Cardiac fibroblast (primary cell): ENCODE data around the gene SMYD4.
"Not testable (repeated sequence)": the region's sequence is repeated elsewhere in the genome, so short reads cannot be mapped to it uniquely, and the experiment has no call there.

Experiments
- DNase-seq, 2 donors: peaks; one replicate each; pipeline versions ENCODE4 v3.0.0 to v3.0.0-alpha.2; 2010; ENCODE audit warnings: low read depth in 2 of 2
- H3K4me3 ChIP-seq, 2 donors: replicated peaks in 1 of 2; 1 replicate in 1 of 2; 2 replicates in 1 of 2; pipeline ENCODE4 v1.5.1; 2011; ENCODE audit warnings: low read depth in 2 of 2, low read length in 2 of 2, mild to moderate bottlenecking in 2 of 2, moderate library complexity in 1 of 2
- TF ChIP-seq, protein P1 (sequence below): IDR thresholded peaks from one replicate; pipeline ENCODE4 v1.5.1; 2011; ENCODE audit warnings: low read depth, mild to moderate bottlenecking, low read length, inconsistent platforms

Gene SMYD4

DNA sequence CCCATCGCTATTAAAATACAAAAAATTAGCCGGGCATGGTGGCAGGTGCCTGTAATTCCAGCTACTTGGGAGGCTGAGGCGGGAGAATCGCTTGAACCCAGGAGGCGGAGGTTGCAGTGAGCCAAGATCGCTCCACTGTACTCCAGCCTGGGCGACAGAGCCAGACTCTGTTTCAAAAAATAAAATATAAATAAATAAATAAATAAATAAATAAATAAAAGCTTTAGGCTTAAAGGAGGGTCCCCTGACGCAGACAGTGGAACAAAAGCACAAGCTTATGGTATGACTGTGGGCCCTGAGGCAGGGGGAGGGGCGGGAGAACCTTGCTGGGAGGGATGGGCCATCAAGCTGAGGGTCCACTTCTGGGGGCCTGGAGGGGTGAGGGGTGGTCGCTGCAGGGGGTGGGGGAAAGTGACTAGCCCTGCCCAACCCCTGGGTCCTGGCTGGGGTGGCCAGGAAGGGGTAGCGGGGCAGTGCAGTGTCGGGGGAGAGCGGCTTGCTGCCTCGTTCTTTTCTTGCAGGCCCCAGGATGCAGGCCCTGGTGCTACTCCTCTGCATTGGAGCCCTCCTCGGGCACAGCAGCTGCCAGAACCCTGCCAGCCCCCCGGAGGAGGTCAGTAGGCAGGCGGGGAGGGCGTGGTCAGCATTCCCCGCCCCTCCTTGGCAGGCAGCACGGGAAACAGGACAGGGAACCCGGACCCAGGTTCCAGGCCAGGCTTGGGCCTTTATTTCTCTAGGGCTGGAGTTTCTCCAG, 63.1 kb downstream of the SMYD4 start:
- DNase-seq = peak in 1 of 2 donors; percentile 30
- H3K4me3 ChIP-seq = no peak overlapping the region
- TF ChIP-seq, protein P1, sequence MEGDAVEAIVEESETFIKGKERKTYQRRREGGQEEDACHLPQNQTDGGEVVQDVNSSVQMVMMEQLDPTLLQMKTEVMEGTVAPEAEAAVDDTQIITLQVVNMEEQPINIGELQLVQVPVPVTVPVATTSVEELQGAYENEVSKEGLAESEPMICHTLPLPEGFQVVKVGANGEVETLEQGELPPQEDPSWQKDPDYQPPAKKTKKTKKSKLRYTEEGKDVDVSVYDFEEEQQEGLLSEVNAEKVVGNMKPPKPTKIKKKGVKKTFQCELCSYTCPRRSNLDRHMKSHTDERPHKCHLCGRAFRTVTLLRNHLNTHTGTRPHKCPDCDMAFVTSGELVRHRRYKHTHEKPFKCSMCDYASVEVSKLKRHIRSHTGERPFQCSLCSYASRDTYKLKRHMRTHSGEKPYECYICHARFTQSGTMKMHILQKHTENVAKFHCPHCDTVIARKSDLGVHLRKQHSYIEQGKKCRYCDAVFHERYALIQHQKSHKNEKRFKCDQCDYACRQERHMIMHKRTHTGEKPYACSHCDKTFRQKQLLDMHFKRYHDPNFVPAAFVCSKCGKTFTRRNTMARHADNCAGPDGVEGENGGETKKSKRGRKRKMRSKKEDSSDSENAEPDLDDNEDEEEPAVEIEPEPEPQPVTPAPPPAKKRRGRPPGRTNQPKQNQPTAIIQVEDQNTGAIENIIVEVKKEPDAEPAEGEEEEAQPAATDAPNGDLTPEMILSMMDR = no peak

DNA sequence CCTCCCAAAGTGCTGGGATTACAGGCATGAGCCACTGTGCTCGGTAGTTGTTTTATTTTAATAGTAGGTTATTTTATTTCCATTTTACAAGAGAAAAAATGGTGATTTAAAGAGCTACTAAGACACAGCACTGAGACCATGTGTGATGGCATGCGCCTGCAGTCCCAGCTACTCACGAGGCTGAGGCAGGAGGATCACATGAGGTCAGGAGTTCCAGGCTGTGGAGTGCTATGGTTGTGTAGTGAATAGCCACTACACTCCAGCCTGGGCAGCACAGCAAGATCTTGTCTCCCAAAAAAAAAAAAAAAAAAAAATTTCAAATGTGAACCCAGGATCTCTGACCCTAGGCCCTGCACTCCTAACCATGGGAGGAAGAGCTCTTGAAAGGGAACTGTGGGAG, 64.1 kb downstream of the SMYD4 start:
- TF ChIP-seq, protein P1 = no peak
- DNase-seq = no peak
- H3K4me3 ChIP-seq = no peak overlapping the region

GRCh38 chr17:1764705-1765104, 65.0 kb downstream of the SMYD4 start:
- not testable (repeated sequence) for H3K4me3 ChIP-seq, DNase-seq

DNA sequence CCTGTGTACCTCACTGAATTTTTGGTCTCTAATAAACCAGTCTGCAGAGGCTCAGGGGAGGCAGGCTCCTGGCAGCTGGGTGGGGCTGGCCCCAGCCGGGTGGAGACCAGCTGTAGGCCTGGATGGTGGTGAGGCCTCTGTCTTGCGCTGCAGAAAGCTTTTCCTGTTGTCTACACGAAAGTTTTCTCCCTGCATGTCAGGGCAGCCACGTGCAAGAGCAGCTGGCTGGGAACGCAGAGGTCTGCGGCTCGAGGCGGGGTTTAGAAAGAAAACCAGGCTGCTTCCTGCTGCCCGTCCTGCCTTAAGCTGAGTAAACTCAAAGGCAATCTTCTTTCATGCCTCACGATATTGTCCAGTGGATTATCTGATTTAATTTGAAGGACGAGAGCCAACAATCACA, 65.4 kb downstream of the SMYD4 start:
- peak; percentile 92 to 96 for DNase-seq
- H3K4me3 ChIP-seq = no peak overlapping the region

DNA sequence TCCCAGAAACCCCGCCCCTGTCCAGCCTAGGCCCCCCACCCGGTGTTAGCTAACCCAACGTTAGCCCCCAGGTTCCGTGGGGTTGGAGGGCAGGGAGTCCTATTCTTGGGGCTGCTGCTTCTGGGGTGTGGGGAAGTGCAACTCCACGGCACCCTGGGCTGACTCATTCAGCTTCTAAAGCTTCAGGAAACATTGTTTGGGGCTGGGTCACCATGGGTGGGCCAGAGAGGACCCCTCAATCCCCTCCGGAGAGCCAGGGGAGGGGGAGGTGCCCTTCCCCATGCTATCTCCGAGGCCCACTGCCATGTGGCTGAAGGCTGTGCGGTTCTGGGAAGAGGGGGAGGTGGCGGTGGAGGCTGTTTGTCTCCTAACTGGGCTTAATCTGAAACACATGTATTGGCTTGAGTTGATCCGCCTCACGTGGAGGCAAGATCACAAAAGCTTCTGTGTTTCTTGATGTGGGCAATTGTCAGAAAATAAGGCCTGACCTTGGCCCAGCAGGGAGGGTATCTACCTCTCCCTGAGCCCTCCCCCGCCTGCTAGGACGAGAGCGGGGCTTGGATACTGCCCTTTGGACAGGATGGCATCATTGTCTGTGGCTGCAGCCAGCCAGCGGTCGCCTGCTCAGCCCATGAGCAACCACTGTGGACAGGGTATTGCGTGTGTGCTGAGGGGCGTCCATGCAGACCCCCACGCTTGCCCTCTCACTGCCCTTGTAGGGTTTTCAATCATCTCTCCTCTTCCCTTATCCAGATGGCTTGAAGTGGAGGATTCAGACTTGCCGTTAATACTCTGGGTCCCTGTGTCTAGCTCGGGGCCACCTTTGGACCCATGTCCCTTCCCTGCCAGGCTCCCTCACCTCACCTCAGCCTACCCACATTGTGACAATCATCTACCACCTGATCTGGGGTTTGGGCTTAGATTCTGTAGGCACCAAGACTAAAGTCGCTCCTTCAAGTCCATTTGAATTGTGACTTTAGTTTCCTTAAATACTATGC, 66.5 kb downstream of the SMYD4 start:
- DNase-seq = peak; percentile 58 to 89
- TF ChIP-seq, protein P1 = no peak
- peak overlapping the region; percentile 59 to 76 for H3K4me3 ChIP-seq

More for the DNA sequence above, 65.4 kb downstream of the SMYD4 start:
- TF ChIP-seq, protein P1 = no peak

DNA sequence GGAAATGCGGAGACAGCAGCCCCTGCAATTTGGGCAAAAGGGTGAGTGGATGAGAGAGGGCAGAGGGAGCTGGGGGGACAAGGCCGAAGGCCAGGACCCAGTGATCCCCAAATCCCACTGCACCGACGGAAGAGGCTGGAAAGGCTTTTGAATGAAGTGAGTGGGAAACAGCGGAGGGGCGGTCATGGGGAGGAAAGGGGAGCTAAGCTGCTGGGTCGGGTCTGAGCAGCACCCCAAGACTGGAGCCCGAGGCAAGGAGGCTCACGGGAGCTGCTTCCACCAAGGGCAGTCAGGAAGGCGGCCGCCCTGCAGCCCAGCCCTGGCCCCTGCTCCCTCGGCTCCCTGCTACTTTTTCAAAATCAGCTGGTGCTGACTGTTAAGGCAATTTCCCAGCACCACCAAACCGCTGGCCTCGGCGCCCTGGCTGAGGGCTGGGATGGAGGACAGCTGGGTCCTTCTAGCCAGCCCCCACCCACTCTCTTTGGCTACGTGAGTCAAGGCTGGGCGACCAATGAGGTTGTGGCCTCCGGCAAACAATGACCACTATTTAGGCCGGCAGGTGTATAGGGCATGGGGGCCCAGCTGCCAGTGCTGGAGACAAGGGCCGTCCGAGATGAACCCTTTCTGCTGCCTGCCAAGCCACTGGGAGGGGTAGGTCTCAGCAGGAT, 67.3 kb downstream of the SMYD4 start:
- peak overlapping the region; percentile 59 to 76 for H3K4me3 ChIP-seq
- DNase-seq = peak; percentile 24 to 72
- TF ChIP-seq, protein P1 = no peak
